ENCODE measurements around the gene SLC6A1. TPM values are rescaled to one million over a fixed set of nuclear protein-coding genes. Genes with fewer than 3 reads are reported as not detected.

SLC6A1 gene
- total RNA-seq, 1 experiment from 2014 or later, result not detected

- Histone ChIP-seq H2BK15ac (ENCODE audit: low read depth, low read length) (no peak overlapping the region), H3K18ac (ENCODE audit: insufficient read length, low read depth, low read length) (no peak overlapping the region), H2BK12ac (ENCODE audit: insufficient read length, low read depth, low read length) (no peak overlapping the region), H3K4ac (ENCODE audit: low read depth, low read length) (no peak overlapping the region), H3K4me2 (ENCODE audit: insufficient read depth, insufficient read length, low read length) (no peak overlapping the region), H3T11ph (ENCODE audit: low read length) (no peak overlapping the region), H3K9ac (ENCODE audit: extremely low read depth, insufficient read length, low read length) (no peak overlapping the region), H4K8ac (replicated peaks; ENCODE audit: insufficient read length, low read depth, low read length) (no peak overlapping the region), H3K27ac (ENCODE audit: insufficient read length, low read depth, low read length) (no peak overlapping the region), H4K91ac (ENCODE audit: insufficient read length, low read depth, low read length) (no peak overlapping the region), H3K23ac (ENCODE audit: insufficient read length, low read depth, low read length) (no peak overlapping the region), H3K79me2 (ENCODE audit: insufficient read depth, low read length) (no peaks in the 10 kb centered on the region), H2AFZ (ENCODE audit: low read length) (no peak overlapping the region), H3K9me3 (ENCODE audit: control insufficient read depth, low read depth, low read length) (no peaks in the 10 kb centered on the region), H2BK5ac (ENCODE audit: insufficient read length, low read length) (no peak overlapping the region), H2BK120ac (ENCODE audit: low read depth, low read length, poor library complexity, severe bottlenecking) (no peak overlapping the region), H3K27me3 (ENCODE audit: insufficient read depth, low read length) (no peaks in the 10 kb centered on the region), H3K14ac (ENCODE audit: insufficient read depth, low read length) (no peak overlapping the region), H2BK20ac (ENCODE audit: low read depth, low read length, poor library complexity, severe bottlenecking) (no peak overlapping the region), H3K23me2 (ENCODE audit: insufficient read length, low read depth, low read length, poor library complexity, severe bottlenecking) (no peaks in the 10 kb centered on the region), H3K79me1 (ENCODE audit: insufficient read depth, low read depth, low read length, poor library complexity, severe bottlenecking) (no peaks in the 10 kb centered on the region), H4K20me1 (ENCODE audit: control insufficient read depth, insufficient read depth, insufficient read length) (no peaks in the 10 kb centered on the region), H3K56ac (ENCODE audit: insufficient read length, low read depth, low read length) (no peak overlapping the region), H3K4me1 (ENCODE audit: insufficient read depth, low read length) (no peaks in the 10 kb centered on the region), H4K5ac (ENCODE audit: insufficient read length, low read depth, low read length) (no peak overlapping the region), H2AK5ac (ENCODE audit: insufficient read length, low read length) (no peak overlapping the region)
- Mint-ChIP-seq H3K27me3 (ENCODE audit: low read depth) (peaks cover 18% of the 10 kb centered on the region), H3K9me3 (no peaks in the 10 kb centered on the region), H3K27ac (no peak overlapping the region), H3K4me1 (peaks cover 0 to 17% of the 10 kb centered on the region in 2 experiments; a peak in 2 of 4 replicates), H3K4me3 (no peak overlapping the region), H3K36me3 (ENCODE audit: insufficient read depth in 1 of 3, low read depth in 3 of 3) (no peaks in the 10 kb centered on the region)
- TF ChIP-seq CTCF (conservative IDR thresholded peaks at IDR 0.05), result no peak
- no peak for DNase-seq
- WGBS (ENCODE audit: extremely low coverage, insufficient read length, low lambda C conversion rate), result no CpG with 5 or more reads among the region's 3 CpGs
Observed at GRCh38 chr3:10952525-10952924, 40.0 kb upstream of the SLC6A1 start.
